OCI-LY1 (cell line): ENCODE data around the gene CAPS.

Experiments used
- H2AFZ ChIP-seq: fragments of 200-600 bp; sonication (generic), shearing (Covaris generic); 2 replicates; pipeline ENCODE4 v1.6.0; 2014; ENCODE audit warnings: antibody characterized with exemption, mild to moderate bottlenecking, low read length
- H3F3A ChIP-seq: fragments of 200-600 bp; sonication (generic), shearing (Covaris generic); 2 replicates; pipeline ENCODE4 v1.6.0; 2014; ENCODE audit warnings: mild to moderate bottlenecking, antibody characterized with exemption, low read length, moderate library complexity; ENCODE audit not compliant: insufficient read depth
- H3K27ac ChIP-seq: fragments of 200-600 bp; sonication (generic); 2 replicates; pipeline ENCODE4 v1.5.1; 2014; ENCODE audit warnings: low read length, mixed run types, mild to moderate bottlenecking, low read depth; ENCODE audit not compliant: poor library complexity, severe bottlenecking
- H3K27me3 ChIP-seq: fragments of 200-600 bp; sonication (generic); 2 replicates; pipeline ENCODE4 v1.6.0; 2014; ENCODE audit warnings: antibody characterized with exemption, mild to moderate bottlenecking, low read length, moderate library complexity; ENCODE audit not compliant: insufficient read depth
- H3K36me3 ChIP-seq: fragments of 200-600 bp; sonication (generic); 2 replicates; pipeline ENCODE4 v1.6.1; 2014; ENCODE audit warnings: mild to moderate bottlenecking, antibody characterized with exemption, low read length, moderate library complexity, mixed read lengths; ENCODE audit not compliant: insufficient read depth
- H3K4me1 ChIP-seq: fragments of 200-600 bp; sonication (generic); 2 replicates; pipeline ENCODE4 v1.5.1; 2014; ENCODE audit warnings: mild to moderate bottlenecking, low read length, moderate library complexity; ENCODE audit not compliant: insufficient read depth, severe bottlenecking
- H3K4me2 ChIP-seq: fragments of 200-600 bp; sonication (generic), shearing (Covaris generic); 2 replicates; pipeline ENCODE4 v1.6.1; 2014; ENCODE audit warnings: low read length
- H3K4me3 ChIP-seq: fragments of 200-600 bp; sonication (generic); 2 replicates; pipeline ENCODE4 v1.5.1; 2014; ENCODE audit warnings: low read length, low read depth, mild to moderate bottlenecking, mixed read lengths; ENCODE audit not compliant: poor library complexity, severe bottlenecking
- H3K79me2 ChIP-seq: fragments of 200-600 bp; shearing (Covaris generic); 2 replicates; pipeline ENCODE4 v1.6.1; 2016; ENCODE audit warnings: mixed run types, low read length, mixed read lengths; ENCODE audit not compliant: insufficient read depth
- H3K9ac ChIP-seq: fragments of 200-600 bp; sonication (generic), shearing (Covaris generic); 2 replicates; pipeline ENCODE4 v1.6.1; 2014; ENCODE audit warnings: mild to moderate bottlenecking, low read length, mixed read lengths
- H3K9me2 ChIP-seq: fragments of 200-600 bp; sonication (generic), shearing (Covaris generic); 2 replicates; pipeline ENCODE4 v1.6.1; 2014; ENCODE audit warnings: low read depth, mild to moderate bottlenecking, low read length, mixed read lengths
- H3K9me3 ChIP-seq: fragments of 200-600 bp; shearing (Covaris generic); 2 replicates; pipeline ENCODE4 v1.6.1; 2014; ENCODE audit warnings: low read length, mixed read lengths
- H4K20me1 ChIP-seq: fragments of 200-600 bp; sonication (generic), shearing (Covaris generic); 2 replicates; pipeline ENCODE4 v1.6.0; 2016; ENCODE audit warnings: mild to moderate bottlenecking, low read length; ENCODE audit not compliant: insufficient read depth
- EZH2 ChIP-seq: fragments of 200-600 bp; sonication (generic), shearing (Covaris generic); IDR thresholded peaks from 2 replicates; pipeline ENCODE4 v1.8.0; 2017; ENCODE audit warnings: borderline replicate concordance, mixed run types, mild to moderate bottlenecking, antibody characterized with exemption, low read length, moderate library complexity, mixed read lengths
- TF ChIP-seq, protein P1 (sequence below): fragments of 200-600 bp; sonication (generic), shearing (Covaris generic); IDR thresholded peaks from 2 replicates; pipeline ENCODE4 v1.5.1; 2017; ENCODE audit warnings: mild to moderate bottlenecking, antibody characterized with exemption, low read length, moderate library complexity, mixed read lengths

Gene CAPS

DNA sequence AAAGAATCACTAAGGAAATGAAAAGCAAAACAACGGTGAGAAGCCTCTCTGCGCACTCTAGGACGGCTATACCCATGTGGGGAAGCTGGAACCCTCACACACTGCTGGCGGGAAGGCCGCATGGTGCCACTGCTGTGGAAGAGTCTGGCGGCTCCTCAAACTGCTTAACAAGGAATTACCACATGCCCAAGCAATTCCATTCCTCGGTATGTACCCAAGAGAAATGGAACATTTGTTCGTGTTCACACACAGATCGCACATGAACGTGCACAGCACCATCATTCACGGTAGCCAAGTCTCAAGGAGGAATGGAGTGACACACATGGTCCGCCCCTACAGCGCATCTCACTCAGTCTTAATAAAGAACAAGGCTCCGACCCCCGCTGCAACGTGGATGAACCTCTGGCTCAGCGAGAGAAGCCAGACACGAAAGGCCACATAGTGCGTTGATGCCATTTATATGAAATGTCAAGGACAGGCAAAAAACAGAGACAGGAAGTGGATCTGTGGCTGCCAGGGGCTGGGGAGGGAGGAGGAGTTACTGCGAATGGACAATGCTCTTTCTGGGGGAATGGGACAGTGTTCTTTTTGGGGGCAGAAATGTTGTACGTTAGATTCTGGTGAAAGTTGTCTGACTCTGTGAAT lies 7.6 kb downstream of the CAPS start:
- no peaks in the 10 kb centered on the region for H3K27me3 ChIP-seq
- no peak overlapping the region for H3K4me3 ChIP-seq
- no peaks in the 10 kb centered on the region for H3K4me1 ChIP-seq
- no peak overlapping the region for H3K4me2 ChIP-seq
- no peaks in the 10 kb centered on the region for H3F3A ChIP-seq
- H3K36me3 ChIP-seq = peaks cover 93% of the 10 kb centered on the region
- H3K79me2 ChIP-seq = no peaks in the 10 kb centered on the region
- H3K9ac ChIP-seq = no peak overlapping the region
- no peaks in the 10 kb centered on the region for H3K9me2 ChIP-seq
- H2AFZ ChIP-seq = no peak overlapping the region
- no peaks in the 10 kb centered on the region for H3K9me3 ChIP-seq
- H3K27ac ChIP-seq = no peak overlapping the region
- no peak for TF ChIP-seq EZH2
- TF ChIP-seq, protein P1, sequence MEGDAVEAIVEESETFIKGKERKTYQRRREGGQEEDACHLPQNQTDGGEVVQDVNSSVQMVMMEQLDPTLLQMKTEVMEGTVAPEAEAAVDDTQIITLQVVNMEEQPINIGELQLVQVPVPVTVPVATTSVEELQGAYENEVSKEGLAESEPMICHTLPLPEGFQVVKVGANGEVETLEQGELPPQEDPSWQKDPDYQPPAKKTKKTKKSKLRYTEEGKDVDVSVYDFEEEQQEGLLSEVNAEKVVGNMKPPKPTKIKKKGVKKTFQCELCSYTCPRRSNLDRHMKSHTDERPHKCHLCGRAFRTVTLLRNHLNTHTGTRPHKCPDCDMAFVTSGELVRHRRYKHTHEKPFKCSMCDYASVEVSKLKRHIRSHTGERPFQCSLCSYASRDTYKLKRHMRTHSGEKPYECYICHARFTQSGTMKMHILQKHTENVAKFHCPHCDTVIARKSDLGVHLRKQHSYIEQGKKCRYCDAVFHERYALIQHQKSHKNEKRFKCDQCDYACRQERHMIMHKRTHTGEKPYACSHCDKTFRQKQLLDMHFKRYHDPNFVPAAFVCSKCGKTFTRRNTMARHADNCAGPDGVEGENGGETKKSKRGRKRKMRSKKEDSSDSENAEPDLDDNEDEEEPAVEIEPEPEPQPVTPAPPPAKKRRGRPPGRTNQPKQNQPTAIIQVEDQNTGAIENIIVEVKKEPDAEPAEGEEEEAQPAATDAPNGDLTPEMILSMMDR = no peak
- no peaks in the 10 kb centered on the region for H4K20me1 ChIP-seq

DNA sequence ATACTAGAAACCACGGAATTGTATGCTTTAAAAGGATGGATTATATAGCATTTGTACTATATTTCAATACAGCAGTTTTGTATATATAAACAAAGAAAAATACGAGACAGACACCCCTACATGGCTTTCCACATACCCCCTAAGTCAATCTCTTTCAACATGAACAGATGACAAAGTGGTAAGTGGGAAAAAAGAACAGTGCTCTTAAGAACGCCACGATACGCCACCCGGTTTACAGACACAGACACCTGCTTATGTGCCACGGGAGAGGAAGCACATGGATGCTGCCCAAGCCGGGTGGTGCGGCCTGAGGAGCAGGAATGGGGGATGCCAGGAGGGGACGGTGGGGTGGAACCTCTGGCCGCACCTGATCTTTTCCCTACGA lies 8.1 kb downstream of the CAPS start:
- no peaks in the 10 kb centered on the region for H3K9me2 ChIP-seq
- H3K4me1 ChIP-seq = no peaks in the 10 kb centered on the region
- H4K20me1 ChIP-seq = no peaks in the 10 kb centered on the region
- H3K9me3 ChIP-seq = no peaks in the 10 kb centered on the region
- H3K27me3 ChIP-seq = no peaks in the 10 kb centered on the region
- H3K79me2 ChIP-seq = no peaks in the 10 kb centered on the region
- TF ChIP-seq, protein P1 = no peak
- no peak for TF ChIP-seq EZH2
- no peak overlapping the region for H3K27ac ChIP-seq
- no peak overlapping the region for H3K4me2 ChIP-seq
- no peak overlapping the region for H3K4me3 ChIP-seq
- no peak overlapping the region for H3K9ac ChIP-seq
- H2AFZ ChIP-seq = no peak overlapping the region
- no peaks in the 10 kb centered on the region for H3F3A ChIP-seq
- H3K36me3 ChIP-seq = peaks cover 93% of the 10 kb centered on the region

DNA sequence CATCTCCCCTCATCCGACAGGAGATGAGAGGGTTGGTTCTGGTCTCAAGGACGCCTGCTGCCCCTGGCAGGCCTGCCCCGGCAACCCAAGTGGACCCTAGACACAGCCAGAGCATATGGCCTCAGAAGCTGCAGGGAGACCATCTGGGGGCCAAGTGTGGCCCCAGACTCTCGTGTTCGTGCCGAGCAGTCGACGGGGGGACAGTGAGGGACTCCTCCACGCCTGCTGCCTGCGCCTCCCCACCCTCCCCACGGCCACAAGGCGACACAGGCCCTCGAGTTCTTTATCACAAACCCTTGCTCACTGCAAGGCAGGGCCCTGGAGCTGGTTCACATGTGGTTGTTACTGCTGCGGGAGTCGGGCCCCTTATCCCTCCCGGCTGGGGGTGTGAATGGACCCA lies 9.3 kb downstream of the CAPS start:
- TF ChIP-seq, protein P1 = no peak
- no peak for TF ChIP-seq EZH2
- Histone ChIP-seq H3K4me3 (no peak overlapping the region), H3K4me1 (no peaks in the 10 kb centered on the region), H3K9me2 (no peaks in the 10 kb centered on the region), H3K27me3 (no peaks in the 10 kb centered on the region), H3K79me2 (no peaks in the 10 kb centered on the region), H4K20me1 (no peaks in the 10 kb centered on the region), H3K9me3 (no peaks in the 10 kb centered on the region), H3K27ac (no peak overlapping the region), H3K9ac (no peak overlapping the region), H3K36me3 (peaks cover 95% of the 10 kb centered on the region), H3K4me2 (no peak overlapping the region), H3F3A (no peaks in the 10 kb centered on the region), H2AFZ (no peak overlapping the region)
